ENCODE measurements around the gene FSIP1. TPM values are rescaled to one million over a fixed set of nuclear protein-coding genes. Genes with fewer than 3 reads are reported as not detected.
A peak's percentile ranks its signal among the peaks of the same experiment; 100 is the strongest.

Gene FSIP1
- total RNA-seq, 4 donors from 2014 or later: 0.83 to 4.6 (median 1.4) TPM

DNA sequence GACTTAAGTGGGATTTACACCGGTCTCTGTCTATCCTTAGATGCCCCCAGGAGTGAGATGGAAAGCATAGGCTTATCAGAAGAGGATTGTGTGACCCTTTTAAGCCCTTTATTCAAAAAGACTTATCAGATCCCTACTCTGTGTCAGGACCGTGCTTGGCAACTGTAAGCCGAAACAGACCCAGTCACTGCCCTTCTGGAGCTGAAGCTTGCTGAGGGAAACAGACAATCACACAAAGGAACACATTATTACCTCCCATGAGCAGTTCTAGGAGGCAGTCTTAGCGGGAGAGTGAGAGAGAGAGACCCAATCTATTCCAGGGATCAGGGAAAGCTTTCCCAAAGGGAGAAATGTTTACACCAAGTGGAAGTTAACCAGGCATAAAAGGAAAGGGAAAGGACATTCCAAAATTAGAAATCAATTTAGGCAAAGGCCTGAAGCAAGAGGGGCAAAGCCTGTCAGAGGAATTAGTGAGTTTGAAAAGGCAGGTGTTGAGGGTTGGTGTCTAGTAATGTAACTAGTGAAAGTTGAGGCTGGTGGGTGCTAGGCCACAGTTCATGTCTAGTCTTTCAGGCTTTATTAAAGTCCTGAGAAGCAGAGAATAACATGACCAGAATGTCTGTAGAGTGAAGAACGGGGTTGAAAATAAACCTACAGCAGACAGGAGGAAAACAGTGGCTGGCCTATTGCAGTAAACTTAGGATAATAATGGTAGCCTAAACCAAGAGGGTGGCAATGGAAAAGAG is 115.1 kb downstream of the FSIP1 start:
- Histone ChIP-seq H3K9me3 (no peaks in the 10 kb centered on the region), H3K4me1 (peaks cover 5 to 62% (median 48%) of the 10 kb centered on the region in 4 donors), H3K4me3 (no peak overlapping the region), H3K36me3 (no peaks in the 10 kb centered on the region), H3K27me3 (no peaks in the 10 kb centered on the region), H3K27ac (replicated peaks in 1 of 4) (peak overlapping the region; percentile 27 to 71 (median 50))
- TF ChIP-seq EP300 (IDR thresholded peaks at IDR 0.05): no peak
- no peak for TF ChIP-seq POLR2A (IDR thresholded peaks at IDR 0.05; ENCODE audit: low read depth)
- TF ChIP-seq, protein P1, sequence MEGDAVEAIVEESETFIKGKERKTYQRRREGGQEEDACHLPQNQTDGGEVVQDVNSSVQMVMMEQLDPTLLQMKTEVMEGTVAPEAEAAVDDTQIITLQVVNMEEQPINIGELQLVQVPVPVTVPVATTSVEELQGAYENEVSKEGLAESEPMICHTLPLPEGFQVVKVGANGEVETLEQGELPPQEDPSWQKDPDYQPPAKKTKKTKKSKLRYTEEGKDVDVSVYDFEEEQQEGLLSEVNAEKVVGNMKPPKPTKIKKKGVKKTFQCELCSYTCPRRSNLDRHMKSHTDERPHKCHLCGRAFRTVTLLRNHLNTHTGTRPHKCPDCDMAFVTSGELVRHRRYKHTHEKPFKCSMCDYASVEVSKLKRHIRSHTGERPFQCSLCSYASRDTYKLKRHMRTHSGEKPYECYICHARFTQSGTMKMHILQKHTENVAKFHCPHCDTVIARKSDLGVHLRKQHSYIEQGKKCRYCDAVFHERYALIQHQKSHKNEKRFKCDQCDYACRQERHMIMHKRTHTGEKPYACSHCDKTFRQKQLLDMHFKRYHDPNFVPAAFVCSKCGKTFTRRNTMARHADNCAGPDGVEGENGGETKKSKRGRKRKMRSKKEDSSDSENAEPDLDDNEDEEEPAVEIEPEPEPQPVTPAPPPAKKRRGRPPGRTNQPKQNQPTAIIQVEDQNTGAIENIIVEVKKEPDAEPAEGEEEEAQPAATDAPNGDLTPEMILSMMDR (IDR thresholded peaks at IDR 0.05): no peak
- TF ChIP-seq POLR2AphosphoS5 (IDR thresholded peaks at IDR 0.05): no peak
- intact Hi-C loops (cut with DNase I): no loop called here
- DNase-seq (ENCODE audit: extremely low spot score): no peak
- WGBS: 93% methylated on average over 5 of the region's 5 CpGs

DNA sequence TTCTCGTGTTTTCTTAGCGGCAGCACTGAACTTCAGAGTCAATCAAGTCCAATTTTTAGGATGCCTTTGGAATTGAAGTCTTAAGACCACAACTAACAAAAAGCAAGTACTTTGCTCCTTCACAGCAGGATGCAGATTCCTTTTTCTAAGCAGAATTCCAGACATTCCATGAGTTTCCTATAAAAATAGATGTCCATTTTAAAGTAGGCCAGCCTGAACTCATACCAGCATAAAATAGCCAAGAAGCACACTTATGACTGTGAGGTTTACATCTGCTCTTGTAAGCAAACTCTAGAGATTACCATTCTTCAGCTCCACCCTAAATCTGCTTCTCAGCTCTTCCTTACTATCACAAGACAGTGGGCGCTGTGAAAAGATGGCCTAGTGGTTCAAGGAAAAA is 116.0 kb downstream of the FSIP1 start:
- Histone ChIP-seq H3K4me1 (peaks cover 5 to 67% (median 52%) of the 10 kb centered on the region in 4 donors), H3K9me3 (no peaks in the 10 kb centered on the region), H3K27me3 (no peaks in the 10 kb centered on the region), H3K4me3 (no peak overlapping the region), H3K27ac (replicated peaks in 1 of 4) (peak overlapping the region; percentile 27 to 71 (median 50)), H3K36me3 (no peaks in the 10 kb centered on the region)
- WGBS: 89% methylated on average over 3 of the region's 3 CpGs
- DNase-seq (ENCODE audit: extremely low spot score): no peak
- TF ChIP-seq EP300 (IDR thresholded peaks at IDR 0.05): no peak
- TF ChIP-seq, protein P1 (IDR thresholded peaks at IDR 0.05): no peak
- intact Hi-C loops (cut with DNase I): no loop called here

DNA sequence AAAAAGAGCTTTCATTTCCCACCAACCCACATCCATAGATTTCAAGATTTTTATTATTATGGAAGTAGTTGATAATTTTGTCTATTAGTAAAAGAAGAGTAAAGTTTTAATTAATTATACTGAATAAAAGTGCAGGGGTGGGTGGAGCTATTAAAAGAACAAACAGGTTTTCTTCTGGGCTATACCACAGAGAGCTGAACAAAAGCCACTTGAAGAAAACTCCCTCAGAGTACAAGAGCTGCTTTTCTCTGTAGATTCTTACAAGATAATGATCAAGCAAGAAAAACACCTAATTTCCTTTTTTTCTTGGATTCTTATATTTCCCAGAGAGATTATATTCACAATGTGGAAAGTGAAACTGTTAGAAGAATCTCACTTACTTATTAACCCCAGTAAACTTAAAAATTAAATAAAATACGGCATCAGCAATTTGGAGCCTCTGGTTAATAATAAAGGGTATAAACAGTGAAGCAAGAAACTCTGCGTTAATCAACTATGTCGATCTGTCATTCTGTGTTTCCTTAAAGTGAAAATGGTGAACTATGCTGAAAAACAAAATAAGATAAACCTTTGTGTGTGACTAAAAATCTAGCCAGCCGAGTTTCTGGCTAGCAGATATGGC is 116.9 kb downstream of the FSIP1 start:
- Histone ChIP-seq H3K4me1 (peaks cover 5 to 70% (median 53%) of the 10 kb centered on the region in 4 donors), H3K9me3 (no peaks in the 10 kb centered on the region), H3K4me3 (no peak overlapping the region), H3K36me3 (no peaks in the 10 kb centered on the region), H3K27me3 (no peaks in the 10 kb centered on the region), H3K27ac (replicated peaks in 1 of 4) (peak overlapping the region; percentile 36 to 63 (median 45))
- intact Hi-C loops (cut with DNase I): no loop called here
- no peak for DNase-seq (ENCODE audit: extremely low spot score)
- TF ChIP-seq POLR2AphosphoS5 (IDR thresholded peaks at IDR 0.05) (no peak), EP300 (IDR thresholded peaks at IDR 0.05) (no peak), POLR2A (IDR thresholded peaks at IDR 0.05; ENCODE audit: low read depth) (no peak)
- TF ChIP-seq, protein P1 (IDR thresholded peaks at IDR 0.05): no peak
- 66% methylated on average over 4 of the region's 4 CpGs for WGBS

DNA sequence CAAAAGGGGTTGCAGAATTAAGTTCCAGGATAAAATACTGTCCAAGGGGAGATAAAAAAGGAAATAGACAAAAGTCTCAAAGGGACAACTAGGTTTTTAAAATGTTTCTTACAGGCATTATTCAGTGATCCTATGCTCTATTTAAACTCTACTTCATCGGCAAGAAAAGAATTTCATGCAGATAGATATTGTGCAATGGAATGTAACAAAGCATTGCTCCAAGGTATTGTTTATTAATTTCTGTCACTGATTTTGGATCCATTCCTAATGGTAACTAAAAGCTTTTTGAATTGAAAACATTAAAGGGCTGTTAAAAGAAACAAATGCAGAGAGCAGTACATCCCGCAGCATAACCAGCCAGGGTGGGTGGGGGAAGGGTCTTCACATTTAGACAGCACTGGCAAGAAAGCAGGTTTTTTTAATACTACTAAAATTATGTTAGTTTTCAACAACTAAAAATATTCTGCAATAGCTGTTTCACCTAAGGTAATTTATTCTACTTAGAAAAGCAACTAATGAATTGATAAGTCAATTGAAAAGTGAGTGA is 118.9 kb downstream of the FSIP1 start:
- no peaks in the 10 kb centered on the region for H3K36me3 ChIP-seq
- 38% methylated on average over 2 of the region's 2 CpGs for WGBS
- H3K27ac ChIP-seq (replicated peaks in 1 of 4): peak overlapping the region; percentile 6 to 60 (median 44)
- TF ChIP-seq, protein P1 (IDR thresholded peaks at IDR 0.05): no peak
- TF ChIP-seq POLR2A (IDR thresholded peaks at IDR 0.05; ENCODE audit: low read depth) (no peak), POLR2AphosphoS5 (IDR thresholded peaks at IDR 0.05) (no peak), EP300 (IDR thresholded peaks at IDR 0.05) (no peak)
- H3K27me3 ChIP-seq: no peaks in the 10 kb centered on the region
- peaks cover 5 to 63% (median 45%) of the 10 kb centered on the region in 4 donors for H3K4me1 ChIP-seq
- DNase-seq (ENCODE audit: extremely low spot score): no peak
- intact Hi-C loops (cut with DNase I): no loop called here
- H3K4me3 ChIP-seq: peak overlapping the region in 2 of 4 donors; percentile 3 to 17
- no peaks in the 10 kb centered on the region for H3K9me3 ChIP-seq
